ENCODE measurements around the gene BOK.

- TF ChIP-seq ATF3 (IDR thresholded peaks at IDR 0.05) (no peak), CTCF (IDR thresholded peaks at IDR 0.05; ENCODE audit: low read depth, low read length, missing input control) (no peak), ZBTB33 (IDR thresholded peaks at IDR 0.05) (no peak), RAD21 (IDR thresholded peaks at IDR 0.05) (no peak), REST (IDR thresholded peaks at IDR 0.05) (no peak), RXRA (IDR thresholded peaks at IDR 0.05) (no peak), JUND (IDR thresholded peaks at IDR 0.05) (no peak), SP1 (IDR thresholded peaks at IDR 0.05) (no peak)
These were observed 48.8 kb downstream of the BOK start for GRCh38 chr2:241607162-241607885.

All from liver (tissue), 3 donors.